Endothelial cell of umbilical vein (primary cell): Measurements from ENCODE around the gene NTRK1. TPM values are rescaled to one million over a fixed set of nuclear protein-coding genes. Genes with fewer than 3 reads are reported as not detected.

Experiments
- BruUV-seq: library from RNA; stranded (reverse); fragments of 400-500 nt; replicated peaks from 2 replicates; lab custom pipeline; 2021; lab: Mats Ljungman, UMichigan
- CTCF ChIA-PET: fragments of 300-600, 350-600 bp; sonication (Branson Sonifier 250); formaldehyde crosslinking; loops from one replicate; lab custom pipeline; 2021; ENCODE audit warnings: antibody characterized with exemption, inconsistent platforms; lab: Charles Lee
- POLR2A ChIA-PET: fragments of 300-600, 350-600 bp; sonication (Branson Sonifier 250); formaldehyde crosslinking; loops from one replicate; lab custom pipeline; 2021; ENCODE audit warnings: antibody characterized with exemption, inconsistent platforms; lab: Charles Lee
- DNase-seq: peaks from one replicate; pipeline ENCODE4 v3.0.0-alpha.2; 2011; ENCODE audit warnings: low read depth, low spot score
- FAIRE-seq: peaks from 2 replicates; lab custom pipeline; 2011; peaks lifted over from hg19 to GRCh38; lab: Jason Lieb, UNC
- H2AFZ ChIP-seq: 2 replicates; pipeline ENCODE4 v1.6.0; 2012; ENCODE audit warnings: low read depth, low read length, control low read depth, inconsistent platforms
- H3K27ac ChIP-seq: 2 replicates; pipeline ENCODE4 v1.5.1; 2011; ENCODE audit warnings: low read depth, mild to moderate bottlenecking, control low read depth, low read length, moderate library complexity; ENCODE audit not compliant: insufficient read depth
- H3K27me3 ChIP-seq, 2 experiments: 2 replicates each; pipeline versions ENCODE4 v1.6.0 to v1.6.1; 2011; ENCODE audit warnings: low read length in 2 of 2, mixed read lengths in 1 of 2; ENCODE audit not compliant: control insufficient read depth in 2 of 2, insufficient read depth in 2 of 2
- H3K36me3 ChIP-seq, 2 experiments: 2 replicates in 1 of 2; 3 replicates in 1 of 2; pipeline ENCODE4 v1.5.1; 2011; ENCODE audit warnings: low read length in 2 of 2, mild to moderate bottlenecking in 1 of 2, moderate library complexity in 1 of 2; ENCODE audit not compliant: control insufficient read depth in 2 of 2, insufficient read depth in 2 of 2; ENCODE audit errors: extremely low read depth in 1 of 2
- H3K4me1 ChIP-seq: 3 replicates; pipeline ENCODE4 v1.5.1; 2011; ENCODE audit warnings: mild to moderate bottlenecking, low read length; ENCODE audit not compliant: control insufficient read depth, insufficient read depth; ENCODE audit errors: extremely low read depth
- H3K4me2 ChIP-seq: 2 replicates; pipeline ENCODE4 v1.6.1; 2011; ENCODE audit warnings: low read length, control low read depth, mixed read lengths; ENCODE audit not compliant: insufficient read depth
- H3K4me3 ChIP-seq, 3 experiments: fragments of 200-600 bp in 1 of 3; sonication (generic), shearing (Covaris generic) in 1 of 3; replicated peaks in 1 of 3; 2 replicates each; pipeline ENCODE4 v1.5.1; 2011 to 2016; ENCODE audit warnings: control low read depth in 3 of 3, low read length in 3 of 3, mild to moderate bottlenecking in 2 of 3, inconsistent platforms in 1 of 3, low read depth in 1 of 3, moderate library complexity in 1 of 3; ENCODE audit not compliant: insufficient read depth in 1 of 3
- H3K79me2 ChIP-seq: 2 replicates; pipeline ENCODE4 v1.6.0; 2012; ENCODE audit warnings: low read length, inconsistent platforms; ENCODE audit not compliant: control insufficient read depth, insufficient read depth
- H3K9ac ChIP-seq: replicated peaks from 2 replicates; pipeline ENCODE3; 2011; ENCODE audit warnings: low read length, control low read depth; ENCODE audit not compliant: insufficient read depth; ENCODE audit errors: extremely low read depth
- H3K9me1 ChIP-seq: replicated peaks from 3 replicates; pipeline ENCODE4 v1.6.0; 2011; ENCODE audit warnings: mild to moderate bottlenecking, low read length; ENCODE audit not compliant: control insufficient read depth, insufficient read depth; ENCODE audit errors: extremely low read depth
- H3K9me3 ChIP-seq: replicated peaks from 2 replicates; pipeline ENCODE4 v1.5.1; 2012; ENCODE audit warnings: low read length, inconsistent platforms; ENCODE audit not compliant: control insufficient read depth, insufficient read depth
- H4K20me1 ChIP-seq: replicated peaks from 2 replicates; pipeline ENCODE3; 2011; ENCODE audit warnings: mild to moderate bottlenecking, low read length; ENCODE audit not compliant: control insufficient read depth, insufficient read depth; ENCODE audit errors: extremely low read depth
- CTCF ChIP-seq, 2 donors: IDR thresholded peaks; 1 replicate in 1 of 2; 2 replicates in 1 of 2; pipeline ENCODE4 v1.5.1; 2011; ENCODE audit warnings: low read length in 2 of 2, mild to moderate bottlenecking in 2 of 2, moderate library complexity in 2 of 2, control low read depth in 1 of 2, inconsistent platforms in 1 of 2, low read depth in 1 of 2; ENCODE audit not compliant: insufficient read depth in 1 of 2; ENCODE audit errors: extremely low read depth in 1 of 2
- EZH2 ChIP-seq: IDR thresholded peaks from 2 replicates; pipeline ENCODE4 v1.6.1; 2012; ENCODE audit warnings: borderline replicate concordance, low read depth, mild to moderate bottlenecking, moderate library complexity, low read length, inconsistent platforms; ENCODE audit not compliant: severe bottlenecking
- FOS ChIP-seq: IDR thresholded peaks from 2 replicates; pipeline ENCODE4 v1.6.1; 2011; ENCODE audit warnings: mild to moderate bottlenecking, low read length, moderate library complexity, borderline replicate concordance; ENCODE audit not compliant: insufficient read depth
- GATA2 ChIP-seq: IDR thresholded peaks from 2 replicates; pipeline ENCODE4 v1.7.0; 2011; ENCODE audit warnings: low read depth, mild to moderate bottlenecking, moderate library complexity, mixed read lengths, low read length; ENCODE audit not compliant: insufficient read length, insufficient read depth
- JUN ChIP-seq: IDR thresholded peaks from 2 replicates; pipeline ENCODE4 v1.6.1; 2011; ENCODE audit warnings: borderline replicate concordance, low read depth; ENCODE audit not compliant: insufficient read length, insufficient read depth
- MAX ChIP-seq: IDR thresholded peaks from 2 replicates; pipeline ENCODE4 v1.6.1; 2011; ENCODE audit not compliant: insufficient read depth, insufficient read length
- MYC ChIP-seq: IDR thresholded peaks from one replicate; pipeline ENCODE4 v1.6.1; 2011; ENCODE audit warnings: mild to moderate bottlenecking, low read depth, low read length
- POLR2A ChIP-seq: IDR thresholded peaks from 2 replicates; pipeline ENCODE4 v1.6.1; 2012; ENCODE audit warnings: low read depth, mild to moderate bottlenecking, control low read depth, low read length
- POLR2AphosphoS5 ChIP-seq: IDR thresholded peaks from 2 replicates; pipeline ENCODE4 v1.6.1; 2012; ENCODE audit warnings: low read depth, mild to moderate bottlenecking, control low read depth, low read length, moderate library complexity; ENCODE audit not compliant: insufficient read depth
- dilution Hi-C: fragments of 300-500 bp; cut with MboI; formaldehyde crosslinking; loops from one replicate; pipeline ENCODE4 v1.15.0; 2019; ENCODE audit warnings: low sequenced_read_pairs; ENCODE audit not compliant: extremely low pct_ligation_motif_present
- intact Hi-C: fragments of 100-400 bp; cut with micrococcal nuclease; formaldehyde crosslinking; loops from one replicate; pipeline ENCODE4 v1.10.0; 2022
- polyA plus RNA-seq, 4 experiments: library from polyadenylated mRNA; depleted of rRNA in 3 of 4; stranded (reverse) in 3 of 4; unstranded in 1 of 4; fragments of >200 nt; gene quantifications; 2 replicates each; pipeline versions ENCODE4 v1.2.1 to v1.2.3, GENCODE V29; 2011 to 2012; ENCODE audit warnings: missing spikeins in 1 of 4
- total RNA-seq: library from RNA; stranded (reverse); gene quantifications from 2 replicates; pipeline ENCODE4 v1.2.3, GENCODE V29; 2021

Gene NTRK1
- total and polyA plus RNA-seq, 2 donors (not counting 3 experiments of a cell fraction or from before 2014, with no cell fraction given), result 0.07 TPM; not detected in 1

- BruUV-seq, result no TSS peak
- Histone ChIP-seq H3K4me3 (no peak overlapping the region), H3K27ac (no peak overlapping the region), H3K4me1 (peaks cover 10% of the 10 kb centered on the region), H2AFZ (no peak overlapping the region), H3K79me2 (no peaks in the 10 kb centered on the region), H3K9me3 (no peaks in the 10 kb centered on the region), H4K20me1 (no peaks in the 10 kb centered on the region), H3K27me3 (no peaks in the 10 kb centered on the region), H3K9ac (no peak overlapping the region), H3K9me1 (no peaks in the 10 kb centered on the region), H3K4me2 (no peak overlapping the region), H3K36me3 (no peaks in the 10 kb centered on the region)
- TF ChIP-seq GATA2 (no peak), JUN (no peak), CTCF (IDR thresholded peaks at IDR 0.05; ENCODE audit: extremely low read depth in 1 of 2, insufficient read depth in 1 of 2, low read depth in 1 of 2, low read length in 2 of 2) (no peak), POLR2AphosphoS5 (no peak)
- no peak for DNase-seq
- ChIA-PET POLR2A (no interaction called here), CTCF (interaction anchor here (0.6 kb wide), 1 partner anchor 22 kb away, joined by 3 read pairs; no protein-coding TSS in a partner anchor)
- dilution Hi-C loops (no loop called here), intact Hi-C loops (no loop called here)
- FAIRE-seq, result no peak
These were observed 7.7 kb downstream of the NTRK1 start for GRCh38 chr1:156868341-156868740.

DNA sequence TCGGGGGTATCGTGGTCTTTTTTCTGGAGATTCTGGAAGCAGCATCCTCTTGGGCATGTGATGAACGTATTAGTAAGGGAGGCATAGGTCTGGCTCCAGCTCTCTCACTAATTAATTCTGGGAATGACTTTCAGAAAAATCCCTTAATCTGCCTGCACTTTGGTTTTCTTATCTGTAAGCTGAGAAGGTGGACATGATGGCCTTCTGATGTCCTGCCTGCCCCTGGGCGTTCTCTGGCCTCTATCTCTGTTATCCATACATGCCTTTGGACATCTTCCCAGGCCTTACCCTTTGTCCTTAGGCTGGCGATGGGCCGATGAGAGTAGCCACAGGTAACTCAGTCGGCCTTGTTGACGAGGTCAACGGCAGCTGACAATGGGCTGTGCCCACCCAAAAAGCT, 8.8 kb downstream of the NTRK1 start:
- POLR2A ChIA-PET, result no interaction called here
- Histone ChIP-seq H4K20me1 (no peaks in the 10 kb centered on the region), H3K27ac (no peak overlapping the region), H3K36me3 (no peaks in the 10 kb centered on the region), H3K4me3 (no peak overlapping the region), H3K27me3 (no peaks in the 10 kb centered on the region), H3K9me1 (no peaks in the 10 kb centered on the region), H3K4me1 (peaks cover 10% of the 10 kb centered on the region), H3K4me2 (no peak overlapping the region), H3K9ac (no peak overlapping the region), H2AFZ (no peak overlapping the region), H3K9me3 (no peaks in the 10 kb centered on the region), H3K79me2 (no peaks in the 10 kb centered on the region)
- DNase-seq (no peak), FAIRE-seq (no peak)
- CTCF ChIA-PET, result interaction anchor here (1.3 to 2.4 kb wide), 4 partner anchors 10 to 180 kb away, joined by 4 to 15 read pairs (median 8); partner anchors contain the start of genes INSRR and NTRK1
- TF ChIP-seq MYC (no peak), POLR2A (no peak), POLR2AphosphoS5 (no peak), FOS (no peak), CTCF (IDR thresholded peaks at IDR 0.05; ENCODE audit: extremely low read depth in 1 of 2, insufficient read depth in 1 of 2, low read depth in 1 of 2, low read length in 2 of 2) (no peak), GATA2 (no peak), MAX (no peak), JUN (no peak), EZH2 (no peak)
- intact Hi-C loops, result no loop called here
- no TSS peak for BruUV-seq
- dilution Hi-C loops, result no loop called here
